PC-9 (cell line): ENCODE measurements around the gene INTS13.

ENCODE experiments used
- CTCF ChIP-seq: fragments of 200-600 bp; sonication (generic); conservative IDR thresholded peaks from 2 replicates; pipeline ENCODE4 v1.6.1; 2017; ENCODE audit warnings: mixed run types, antibody characterized with exemption, mild to moderate bottlenecking, moderate library complexity
- EZH2 ChIP-seq: fragments of 200-600 bp; sonication (generic); IDR thresholded peaks from 2 replicates; pipeline ENCODE4 v1.8.0; 2017; ENCODE audit warnings: antibody characterized with exemption, low read depth

- TF ChIP-seq CTCF (no peak), EZH2 (no peak)
Measured at GRCh38 chr12:26938701-26939062, 901 bp upstream of the INTS13 start.
